Left colon (tissue), 2 donors: Measurements from ENCODE around the gene AFAP1. TPM values are rescaled to one million over a fixed set of nuclear protein-coding genes. Genes with fewer than 3 reads are reported as not detected.
A peak's percentile ranks its signal among the peaks of the same experiment; 100 is the strongest.

Experiments used
- ATAC-seq: fragments of 200-7000 bp; cut with Tn5 transposase; one replicate; pipeline ENCODE4 v1.9.1; 2020; ENCODE audit warnings: mild to moderate bottlenecking, moderate library complexity
- DNase-seq, 2 donors: peaks; one replicate each; pipeline ENCODE4 v3.0.0-alpha.2; 2020
- intact Hi-C, 2 donors: fragments of 100-400 bp; cut with DNase I in 1 of 2; cut with micrococcal nuclease in 1 of 2; formaldehyde crosslinking; loops; one replicate each; pipeline versions ENCODE4 v1.11.2 to v1.14.0; 2022; cut with DNase I, micrococcal nuclease
- total RNA-seq, 2 donors: library from RNA; stranded (reverse); fragmentation: NEBNext Ultra II Directional; extraction: Animal tissue kit (Norgen Biotek cat#: 25700); gene quantifications; one replicate each; pipeline ENCODE4 v1.2.1, GENCODE V29; 2021
- donor health status: DM: no; HTN: no; CAD: no.
- donor health status: DM: yes; HTN: yes; CAD: no.

Gene AFAP1
- total RNA-seq, 2 donors from 2014 or later = 41.2 to 46.2 TPM

GRCh38 chr4:7903791-7904516, 35.7 kb downstream of the AFAP1 start:
- DNase-seq = no peak
- no peak for ATAC-seq
- intact Hi-C loops = no loop called here

DNA sequence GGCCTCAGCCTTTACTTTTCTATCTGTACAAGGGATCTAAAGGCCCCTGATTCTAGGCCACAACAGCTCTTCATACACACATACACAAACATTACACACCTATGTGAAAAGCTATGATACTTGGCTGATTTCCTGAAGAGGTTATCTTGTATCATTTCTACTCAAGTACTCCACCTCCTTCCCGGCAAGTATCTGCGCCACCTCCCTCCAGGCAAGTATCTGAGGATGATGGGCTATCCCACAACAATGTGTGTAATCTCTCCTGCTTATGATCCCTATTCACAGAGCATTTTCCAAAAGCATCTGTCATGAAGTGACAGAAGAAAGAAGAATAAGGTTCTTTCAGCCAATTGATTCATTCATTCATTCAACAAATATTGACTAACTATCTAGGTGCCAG, 36.8 kb downstream of the AFAP1 start:
- no peak for ATAC-seq

DNA sequence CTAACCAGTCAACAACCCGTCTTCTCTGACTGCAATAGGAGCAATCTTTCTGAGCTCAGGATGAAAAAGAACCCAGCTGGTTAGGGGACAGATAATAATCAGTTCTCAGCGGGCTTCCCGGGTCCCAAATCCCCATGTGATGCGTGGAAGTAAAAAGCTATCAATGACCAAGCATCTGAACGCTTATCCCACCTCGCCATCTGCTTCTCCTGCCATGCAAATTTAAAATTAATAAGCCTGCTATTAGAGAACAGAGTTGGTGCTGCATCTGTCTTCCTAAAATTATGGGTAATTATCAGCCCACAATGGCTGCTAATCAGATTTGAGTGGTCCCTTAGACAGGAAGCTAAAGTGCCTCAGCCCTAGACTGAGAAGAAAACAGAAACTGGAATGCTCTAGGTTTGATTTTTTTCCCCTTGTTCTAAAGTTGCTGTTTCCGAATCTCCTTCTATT, 37.5 kb downstream of the AFAP1 start:
- ATAC-seq = no peak
- no peak for DNase-seq
- intact Hi-C loops = no loop called here

More for the DNA sequence above, 36.8 kb downstream of the AFAP1 start:
- no peak for DNase-seq
- intact Hi-C loops = no loop called here

- intact Hi-C loops = no loop called here
- DNase-seq (no peak), ATAC-seq (no peak)
Measured at GRCh38 chr4:7901311-7901885, 38.3 kb downstream of the AFAP1 start.

DNA sequence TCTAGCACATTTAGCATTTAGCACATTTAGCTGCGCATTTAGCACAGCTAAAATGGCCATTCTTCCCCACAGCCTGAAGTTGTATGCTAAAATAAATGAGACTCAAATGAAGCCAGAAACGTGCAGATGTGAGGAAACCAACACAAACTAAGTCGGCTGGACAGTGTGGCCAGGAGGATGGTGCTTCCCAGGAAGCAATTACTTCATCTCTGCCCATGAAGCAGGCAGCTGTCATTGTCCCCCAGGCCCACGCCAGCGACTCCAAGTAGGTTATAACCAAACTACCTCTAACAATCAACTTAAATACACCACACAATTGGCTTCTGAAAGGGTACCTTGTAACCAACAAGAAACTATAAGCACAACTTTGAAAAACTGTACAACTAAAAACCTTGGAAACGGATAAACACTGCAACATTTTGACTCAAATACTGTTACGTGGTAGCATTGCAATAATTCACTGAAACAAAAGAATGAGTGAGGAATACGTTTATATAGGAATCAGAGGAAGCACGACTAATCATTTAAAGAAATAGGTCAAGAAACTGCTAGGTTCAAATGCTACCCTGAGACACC, 39.2 kb downstream of the AFAP1 start:
- ATAC-seq = no peak
- intact Hi-C loops = no loop called here
- DNase-seq = no peak

DNA sequence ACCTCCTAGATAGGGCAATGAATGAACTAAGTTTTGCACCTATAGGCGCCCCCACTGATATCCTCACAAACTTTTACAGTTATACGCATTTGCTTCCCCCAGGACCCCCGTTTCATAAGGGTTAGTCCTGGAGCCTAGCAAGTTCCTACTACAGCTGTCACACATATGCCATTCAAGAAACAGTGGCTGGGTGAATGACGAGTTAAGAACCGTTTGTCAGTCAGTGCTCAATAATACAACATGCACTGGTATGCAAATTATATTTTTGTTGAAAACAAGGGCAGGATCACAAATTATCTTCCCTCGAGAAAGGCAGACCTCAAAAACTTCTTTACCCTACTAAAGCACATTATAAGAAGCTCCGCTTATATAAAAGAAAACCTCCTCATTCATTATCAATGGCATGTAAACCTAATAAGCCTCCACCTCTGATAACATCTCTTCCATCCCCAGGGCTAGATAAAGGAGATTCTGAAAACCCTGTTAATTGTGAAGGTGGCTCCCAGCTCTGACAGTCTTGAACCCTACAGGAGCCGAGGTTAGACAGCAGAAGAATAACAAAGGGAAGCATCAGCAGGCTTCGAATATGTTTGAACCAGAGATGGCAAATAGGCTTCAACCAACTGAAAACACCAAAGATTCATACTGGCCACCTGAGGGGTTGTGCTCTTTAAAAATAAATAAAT, 40.3 kb downstream of the AFAP1 start:
- ATAC-seq (no peak), DNase-seq (no peak)
- intact Hi-C loops = no loop called here

GRCh38 chr4:7898385-7898784, 41.3 kb downstream of the AFAP1 start:
- DNase-seq (no peak), ATAC-seq (no peak)
- intact Hi-C loops = no loop called here

DNA sequence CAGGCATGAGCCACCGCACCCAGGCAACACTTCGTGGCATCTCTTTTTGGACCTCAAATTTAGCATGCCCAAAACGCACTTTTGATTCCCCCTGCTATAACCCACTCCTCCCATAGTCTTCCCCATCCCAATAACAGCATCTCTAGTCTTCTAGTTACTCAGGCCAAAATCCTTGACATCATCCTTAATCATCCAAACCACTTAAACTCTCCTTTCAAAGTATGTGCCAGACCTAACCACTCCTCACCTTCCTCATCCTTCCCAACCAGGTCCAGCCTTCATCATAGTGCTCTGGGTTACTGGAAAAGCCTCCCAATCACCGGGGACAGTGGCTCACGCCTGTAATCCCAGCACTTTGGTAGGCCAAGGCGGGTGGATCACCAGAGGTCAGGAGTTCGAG, 41.9 kb downstream of the AFAP1 start:
- ATAC-seq (no peak), DNase-seq (no peak)
- intact Hi-C loops = no loop called here

DNA sequence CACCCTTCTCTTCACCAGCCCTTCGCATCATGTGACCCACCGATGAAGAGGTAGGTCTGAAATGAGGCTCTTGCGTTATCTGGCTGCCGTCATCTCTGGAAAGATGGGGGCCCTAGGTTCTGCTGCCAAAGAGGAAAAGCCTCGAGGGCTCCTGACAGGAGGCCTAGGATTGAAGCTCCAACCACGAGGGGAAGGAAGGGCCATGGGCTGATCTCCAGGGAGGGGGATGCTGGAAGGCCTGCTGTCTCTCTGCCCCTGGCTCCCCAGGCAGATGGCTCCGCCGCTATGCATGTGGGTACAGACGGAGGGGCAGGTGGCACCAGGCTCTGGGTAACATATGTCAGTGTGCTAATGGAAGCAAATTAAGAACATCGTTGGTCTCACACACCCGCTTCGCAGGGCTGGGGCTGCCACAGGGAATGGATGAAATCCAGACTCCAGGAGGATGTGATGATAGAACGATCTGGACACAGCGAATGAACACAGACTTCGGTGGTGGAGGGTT, 44.9 kb downstream of the AFAP1 start:
- intact Hi-C loops = no loop called here
- DNase-seq (no peak), ATAC-seq (no peak)

GRCh38 chr4:7894098-7894676, 45.5 kb downstream of the AFAP1 start:
- ATAC-seq (no peak), DNase-seq (no peak)
- intact Hi-C loops = no loop called here

DNA sequence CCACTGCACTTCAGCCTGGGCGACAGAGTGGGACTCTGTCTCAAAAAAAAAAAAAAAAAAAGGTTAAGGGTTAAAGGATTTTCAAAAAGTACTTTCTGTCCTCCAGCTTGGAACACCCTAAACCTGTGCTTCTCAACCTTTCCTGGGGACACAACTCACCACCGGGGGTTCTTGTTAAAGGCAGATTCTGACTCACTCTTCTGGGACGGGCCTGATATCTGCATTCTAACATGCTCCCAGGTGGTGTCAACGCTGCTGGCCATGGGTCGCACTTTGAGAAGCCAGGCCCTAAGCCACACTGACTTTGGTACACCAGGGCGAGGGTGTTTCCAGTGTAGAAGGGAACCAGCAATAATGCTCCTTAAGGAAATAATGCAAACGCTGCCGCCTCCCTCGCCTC, 46.1 kb downstream of the AFAP1 start:
- intact Hi-C loops = no loop called here
- DNase-seq (no peak), ATAC-seq (no peak)

GRCh38 chr4:7892212-7893019, 47.2 kb downstream of the AFAP1 start:
- ATAC-seq (peak; percentile 23), DNase-seq (no peak)
- intact Hi-C loops = no loop called here

GRCh38 chr4:7890635-7891393, 48.8 kb downstream of the AFAP1 start:
- DNase-seq = no peak
- intact Hi-C loops = no loop called here
- ATAC-seq = peak; percentile 39

DNA sequence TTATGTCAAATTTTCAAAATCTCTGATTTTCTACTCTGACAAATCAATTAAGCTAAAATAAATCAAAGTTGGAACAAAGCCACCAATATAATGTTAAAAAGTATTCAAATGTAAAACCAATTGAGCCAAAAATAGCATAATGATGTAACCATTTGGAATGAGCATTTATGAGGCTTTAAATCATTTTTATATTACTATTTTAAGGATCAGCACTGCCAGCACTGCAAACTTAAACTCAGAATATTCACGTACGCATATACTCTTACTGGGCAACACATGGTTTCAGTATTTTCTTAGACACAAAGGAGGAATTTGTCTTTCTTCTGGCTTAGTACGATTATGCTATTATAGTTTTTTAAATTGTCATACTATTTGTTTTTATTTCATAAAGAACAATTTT, 52.2 kb downstream of the AFAP1 start:
- intact Hi-C loops = no loop called here
- ATAC-seq = no peak
- no peak for DNase-seq

- intact Hi-C loops = no loop called here
- no peak for DNase-seq
- ATAC-seq = no peak
Measured at GRCh38 chr4:7886007-7886973, 53.4 kb downstream of the AFAP1 start.

GRCh38 chr4:7885216-7886006, 54.2 kb downstream of the AFAP1 start:
- intact Hi-C loops = no loop called here
- DNase-seq (no peak), ATAC-seq (no peak)
